IMR-90 (cell line): ENCODE data around the gene R3HDM2. TPM values are rescaled to one million over a fixed set of nuclear protein-coding genes. Genes with fewer than 3 reads are reported as not detected.

ENCODE experiments used
- ATAC-seq: fragments of 200-7000 bp; cut with Tn5 transposase; 2 replicates; pipeline ENCODE4 v1.9.1; 2020; ENCODE audit warnings: low read depth, mild to moderate bottlenecking, moderate library complexity
- BruUV-seq: library from RNA; stranded (reverse); fragments of 400-500 nt; replicated peaks from 2 replicates; lab custom pipeline; 2021; lab: Mats Ljungman, UMichigan
- CTCF ChIA-PET: fragments of 300-600 bp; formaldehyde crosslinking; extraction: SDS; loops from one replicate; lab custom pipeline; 2021; ENCODE audit warnings: antibody characterized with exemption; lab: Yijun Ruan, JAX
- POLR2A ChIA-PET: fragments of 300-600 bp; sonication (Branson Sonifier 250); formaldehyde crosslinking; loops from one replicate; lab custom pipeline; 2022; ENCODE audit warnings: antibody characterized with exemption; ENCODE audit not compliant: unreplicated experiment; lab: Charles Lee
- DNase-seq: peaks from one replicate; pipeline ENCODE4 v3.0.0; 2013
- H2AFZ ChIP-seq: replicated peaks from 2 replicates; pipeline ENCODE3; 2013; ENCODE audit warnings: low read length, mild to moderate bottlenecking; ENCODE audit not compliant: poor library complexity
- H2AK5ac ChIP-seq: 2 replicates; pipeline ENCODE4 v1.6.1; 2013; ENCODE audit warnings: low read depth, low read length, inconsistent platforms
- H2AK9ac ChIP-seq: replicated peaks from 2 replicates; pipeline ENCODE3; 2013; ENCODE audit warnings: mild to moderate bottlenecking, low read depth, low read length, moderate library complexity; ENCODE audit not compliant: poor library complexity
- H2BK120ac ChIP-seq: 2 replicates; pipeline ENCODE4 v1.6.1; 2013; ENCODE audit warnings: low read depth, low read length, inconsistent platforms
- H2BK15ac ChIP-seq: 3 replicates; pipeline ENCODE4 v1.6.1; 2013; ENCODE audit warnings: low read depth, low read length, inconsistent platforms
- H2BK20ac ChIP-seq: 2 replicates; pipeline ENCODE4 v1.6.1; 2013; ENCODE audit warnings: low read depth, mild to moderate bottlenecking, inconsistent platforms, low read length, moderate library complexity
- H2BK5ac ChIP-seq: 2 replicates; pipeline ENCODE4 v1.6.1; 2013; ENCODE audit warnings: mild to moderate bottlenecking, low read depth, low read length, inconsistent platforms; ENCODE audit not compliant: poor library complexity, severe bottlenecking
- H3K14ac ChIP-seq: replicated peaks from 2 replicates; pipeline ENCODE4 v1.6.1; 2013; ENCODE audit warnings: low read depth, low read length, inconsistent platforms
- H3K18ac ChIP-seq: 2 replicates; pipeline ENCODE4 v1.6.1; 2013; ENCODE audit warnings: low read depth, low read length, control low read depth
- H3K23ac ChIP-seq: 2 replicates; pipeline ENCODE4 v1.6.1; 2013; ENCODE audit warnings: low read depth, low read length, inconsistent platforms
- H3K27ac ChIP-seq: 2 replicates; pipeline ENCODE4 v1.5.1; 2013; ENCODE audit warnings: mild to moderate bottlenecking, control low read depth, low read length; ENCODE audit not compliant: insufficient read depth
- H3K27me3 ChIP-seq: 2 replicates; pipeline ENCODE4 v1.6.1; 2013; ENCODE audit warnings: low read length; ENCODE audit not compliant: control insufficient read depth, insufficient read depth
- H3K36me3 ChIP-seq: 2 replicates; pipeline ENCODE4 v1.6.1; 2013; ENCODE audit warnings: low read length, mixed read lengths; ENCODE audit not compliant: control insufficient read depth, insufficient read depth
- H3K4ac ChIP-seq: 2 replicates; pipeline ENCODE4 v1.6.1; 2013; ENCODE audit warnings: low read depth, low read length, inconsistent platforms
- H3K4me1 ChIP-seq: 2 replicates; pipeline ENCODE4 v1.6.1; 2013; ENCODE audit warnings: low read length, mixed read lengths; ENCODE audit not compliant: control insufficient read depth, insufficient read depth
- H3K4me2 ChIP-seq: 2 replicates; pipeline ENCODE4 v1.6.1; 2013; ENCODE audit warnings: low read depth, mild to moderate bottlenecking, control low read depth, low read length, moderate library complexity
- H3K4me3 ChIP-seq: 2 replicates; pipeline ENCODE4 v1.5.1; 2013; ENCODE audit warnings: low read depth, mild to moderate bottlenecking, control low read depth, low read length, moderate library complexity; ENCODE audit not compliant: insufficient read depth
- H3K56ac ChIP-seq: 2 replicates; pipeline ENCODE4 v1.6.1; 2013; ENCODE audit warnings: low read length, inconsistent platforms; ENCODE audit not compliant: insufficient read depth; ENCODE audit errors: extremely low read depth
- H3K79me1 ChIP-seq, 2 experiments: 2 replicates each; pipeline ENCODE4 v1.6.1; 2013; ENCODE audit warnings: low read length in 2 of 2, inconsistent platforms in 1 of 2, low read depth in 1 of 2
- H3K9ac ChIP-seq: 2 replicates; pipeline ENCODE4 v1.6.1; 2013; ENCODE audit warnings: low read depth, low read length, control low read depth
- H3K9me1 ChIP-seq: 2 replicates; pipeline ENCODE4 v1.6.1; 2013; ENCODE audit warnings: low read length, inconsistent platforms; ENCODE audit not compliant: insufficient read depth
- H3K9me3 ChIP-seq: 2 replicates; pipeline ENCODE4 v1.6.1; 2013; ENCODE audit warnings: low read length; ENCODE audit not compliant: control insufficient read depth, insufficient read depth
- H4K20me1 ChIP-seq: 2 replicates; pipeline ENCODE4 v1.6.1; 2013; ENCODE audit warnings: low read length, inconsistent platforms; ENCODE audit not compliant: insufficient read depth
- H4K5ac ChIP-seq: 2 replicates; pipeline ENCODE4 v1.6.1; 2013; ENCODE audit warnings: mild to moderate bottlenecking, low read depth, low read length, control low read depth
- H4K8ac ChIP-seq, 2 experiments: 2 replicates each; pipeline ENCODE4 v1.6.1; 2013; ENCODE audit warnings: low read depth in 2 of 2, low read length in 2 of 2, control low read depth in 1 of 2, inconsistent platforms in 1 of 2
- H4K91ac ChIP-seq: 2 replicates; pipeline ENCODE4 v1.6.1; 2013; ENCODE audit warnings: low read depth, low read length, inconsistent platforms; ENCODE audit not compliant: insufficient read depth
- BHLHE40 ChIP-seq: fragments of 150-350 bp; IDR thresholded peaks from 2 replicates; pipeline ENCODE4 v1.6.1; 2016; ENCODE audit warnings: mild to moderate bottlenecking, low read depth, low read length
- CHD1 ChIP-seq: IDR thresholded peaks from 2 replicates; pipeline ENCODE4 v1.6.1; 2012; ENCODE audit warnings: low read depth, low read length, improper control_type of control experiment
- FOS ChIP-seq: fragments of 150-350 bp; IDR thresholded peaks from 2 replicates; pipeline ENCODE4 v1.6.1; 2016; ENCODE audit warnings: low read depth, low read length
- MXI1 ChIP-seq: IDR thresholded peaks from 2 replicates; pipeline ENCODE4 v1.6.1; 2012; ENCODE audit warnings: low read depth, mild to moderate bottlenecking, low read length, moderate library complexity, borderline replicate concordance
- NFE2L2 ChIP-seq: fragments of 150-350 bp; IDR thresholded peaks from 2 replicates; pipeline ENCODE4 v1.6.1; 2016; ENCODE audit warnings: low read depth, mild to moderate bottlenecking, low read length
- RCOR1 ChIP-seq: IDR thresholded peaks from 2 replicates; pipeline ENCODE4 v1.6.1; 2012; ENCODE audit warnings: mild to moderate bottlenecking, low read length, improper control_type of control experiment; ENCODE audit not compliant: insufficient replicate concordance
- WGBS, 2 experiments: methylation state at CpG; one replicate each; pipeline versions ENCODE4 v1.1.5 to v1.1.7; 2013; ENCODE audit warnings: missing lambda C conversion rate in 2 of 2; ENCODE audit not compliant: insufficient read length in 1 of 2; ENCODE audit errors: extremely low coverage in 2 of 2; 5-methylcytosine and 5-hydroxymethylcytosine counted together
- dilution Hi-C: fragments of 300-500 bp; cut with HindIII; formaldehyde crosslinking; loops from one replicate; pipeline ENCODE4 v1.14.3; 2018; ENCODE audit warnings: low sequenced_read_pairs; ENCODE audit not compliant: unreplicated experiment
- in situ Hi-C: fragments of 300-500 bp; cut with MboI; formaldehyde crosslinking; loops from 3 replicates; pipeline ENCODE4 v1.14.3; 2019; ENCODE audit warnings: low sequenced_read_pairs, inconsistent platforms, mixed read lengths
- intact Hi-C: fragments of 100-400 bp; cut with micrococcal nuclease; formaldehyde crosslinking; loops from 2 replicates; pipeline ENCODE4 v1.10.0; 2022
- polyA plus RNA-seq, 3 experiments: library from polyadenylated mRNA; depleted of rRNA; stranded (reverse); fragments of >200 nt; gene quantifications; 2 replicates each; pipeline ENCODE4 v1.2.3, GENCODE V29; 2012; ENCODE audit warnings: low replicate concordance in 1 of 3
- total RNA-seq: library from RNA; depleted of rRNA; stranded (reverse); fragments of >200 nt; gene quantifications from 2 replicates; pipeline ENCODE4 v1.2.3, GENCODE V29; 2012
- TF ChIP-seq, protein P1 (sequence below): fragments of 150-350 bp; IDR thresholded peaks from 2 replicates; pipeline ENCODE4 v1.6.1; 2017; ENCODE audit warnings: mild to moderate bottlenecking, antibody characterized with exemption, low read length, low read depth
- TF ChIP-seq, protein P2 (sequence below): conservative IDR thresholded peaks from 2 replicates; pipeline ENCODE4 v1.5.1; 2012; ENCODE audit warnings: mild to moderate bottlenecking, low read depth, low read length, improper control_type of control experiment

The R3HDM2 gene
- total and polyA plus RNA-seq, 2 of the 4 experiments (the other 2 are of a cell fraction): 7.5 to 28.4 TPM

GRCh38 chr12:57418255-57418654 is 12.6 kb downstream of the R3HDM2 start:
- BruUV-seq: no TSS peak
- POLR2A ChIA-PET: no interaction called here
- in situ Hi-C loops: no loop called here

More at GRCh38 chr12:57418255-57418654, 12.6 kb downstream of the R3HDM2 start:
- Histone ChIP-seq H2AK9ac (no peak overlapping the region), H3K9me3 (no peaks in the 10 kb centered on the region), H3K18ac (no peak overlapping the region), H2BK15ac (no peak overlapping the region), H3K4me3 (no peak overlapping the region), H3K36me3 (peaks cover 7% of the 10 kb centered on the region; the same call in 1 of the 2 replicates), H2BK20ac (no peak overlapping the region), H2AK5ac (no peak overlapping the region), H3K14ac (no peak overlapping the region), H2BK5ac (no peak overlapping the region), H2AFZ (no peak overlapping the region), H4K8ac (no peak overlapping the region), H4K91ac (no peak overlapping the region), H3K79me1 (peaks cover 36 to 68% of the 10 kb centered on the region in 2 experiments), H3K4me1 (0 out of 2 replicates have a peak, but pooled peaks cover 2% of the 10 kb centered on the region), H3K4me2 (no peak overlapping the region), H2BK120ac (no peak overlapping the region), H3K27ac (no peak overlapping the region), H4K20me1 (peaks cover 18% of the 10 kb centered on the region; the same call in 1 of the 2 replicates), H3K56ac (no peak overlapping the region), H3K9ac (no peak overlapping the region), H4K5ac (no peak overlapping the region), H3K9me1 (no peaks in the 10 kb centered on the region), H3K23ac (no peak overlapping the region), H3K4ac (no peak overlapping the region), H3K27me3 (no peaks in the 10 kb centered on the region)
- no CpG with 5 or more reads among the region's 9 CpGs for WGBS, 2 experiments
- dilution Hi-C loops (no loop called here), intact Hi-C loops (no loop called here)
- ATAC-seq (no peak), DNase-seq (no peak)
- TF ChIP-seq CHD1 (no peak), NFE2L2 (no peak), MXI1 (no peak), RCOR1 (no peak), BHLHE40 (no peak), FOS (no peak)
- TF ChIP-seq, protein P1, sequence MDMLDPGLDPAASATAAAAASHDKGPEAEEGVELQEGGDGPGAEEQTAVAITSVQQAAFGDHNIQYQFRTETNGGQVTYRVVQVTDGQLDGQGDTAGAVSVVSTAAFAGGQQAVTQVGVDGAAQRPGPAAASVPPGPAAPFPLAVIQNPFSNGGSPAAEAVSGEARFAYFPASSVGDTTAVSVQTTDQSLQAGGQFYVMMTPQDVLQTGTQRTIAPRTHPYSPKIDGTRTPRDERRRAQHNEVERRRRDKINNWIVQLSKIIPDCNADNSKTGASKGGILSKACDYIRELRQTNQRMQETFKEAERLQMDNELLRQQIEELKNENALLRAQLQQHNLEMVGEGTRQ: no peak
- TF ChIP-seq, protein P2, sequence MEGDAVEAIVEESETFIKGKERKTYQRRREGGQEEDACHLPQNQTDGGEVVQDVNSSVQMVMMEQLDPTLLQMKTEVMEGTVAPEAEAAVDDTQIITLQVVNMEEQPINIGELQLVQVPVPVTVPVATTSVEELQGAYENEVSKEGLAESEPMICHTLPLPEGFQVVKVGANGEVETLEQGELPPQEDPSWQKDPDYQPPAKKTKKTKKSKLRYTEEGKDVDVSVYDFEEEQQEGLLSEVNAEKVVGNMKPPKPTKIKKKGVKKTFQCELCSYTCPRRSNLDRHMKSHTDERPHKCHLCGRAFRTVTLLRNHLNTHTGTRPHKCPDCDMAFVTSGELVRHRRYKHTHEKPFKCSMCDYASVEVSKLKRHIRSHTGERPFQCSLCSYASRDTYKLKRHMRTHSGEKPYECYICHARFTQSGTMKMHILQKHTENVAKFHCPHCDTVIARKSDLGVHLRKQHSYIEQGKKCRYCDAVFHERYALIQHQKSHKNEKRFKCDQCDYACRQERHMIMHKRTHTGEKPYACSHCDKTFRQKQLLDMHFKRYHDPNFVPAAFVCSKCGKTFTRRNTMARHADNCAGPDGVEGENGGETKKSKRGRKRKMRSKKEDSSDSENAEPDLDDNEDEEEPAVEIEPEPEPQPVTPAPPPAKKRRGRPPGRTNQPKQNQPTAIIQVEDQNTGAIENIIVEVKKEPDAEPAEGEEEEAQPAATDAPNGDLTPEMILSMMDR: no peak
- CTCF ChIA-PET: interaction anchor here (0.6 to 1.1 kb wide), 3 partner anchors 30 to 205 kb away, joined by 3 to 6 read pairs (median 4); no protein-coding TSS in a partner anchor
